ENCODE data around the gene GHRHR.

The GHRHR gene

GRCh38 chr7:30975256-30975899 lies 11.6 kb downstream of the GHRHR start:
- Histone ChIP-seq H3K27ac (replicated peaks) (no peak overlapping the region), H3K4me3 (replicated peaks; ENCODE audit: insufficient read depth, low read length) (no peak overlapping the region), H3K27me3 (ENCODE audit: insufficient read depth, poor library complexity, severe bottlenecking) (no peaks in the 10 kb centered on the region)
- DNase-seq (ENCODE audit: low read depth in 1 of 2, low spot score in 1 of 2) = no peak
- TF ChIP-seq CTCF (IDR thresholded peaks at IDR 0.05; ENCODE audit: insufficient read depth, low read length) = no peak
- no peak for TF ChIP-seq SPI1 (IDR thresholded peaks at IDR 0.05; ENCODE audit: borderline replicate concordance, low read depth)
- TF ChIP-seq GABPA (IDR thresholded peaks at IDR 0.05; ENCODE audit: low read depth) = no peak
- TF ChIP-seq, protein P1, sequence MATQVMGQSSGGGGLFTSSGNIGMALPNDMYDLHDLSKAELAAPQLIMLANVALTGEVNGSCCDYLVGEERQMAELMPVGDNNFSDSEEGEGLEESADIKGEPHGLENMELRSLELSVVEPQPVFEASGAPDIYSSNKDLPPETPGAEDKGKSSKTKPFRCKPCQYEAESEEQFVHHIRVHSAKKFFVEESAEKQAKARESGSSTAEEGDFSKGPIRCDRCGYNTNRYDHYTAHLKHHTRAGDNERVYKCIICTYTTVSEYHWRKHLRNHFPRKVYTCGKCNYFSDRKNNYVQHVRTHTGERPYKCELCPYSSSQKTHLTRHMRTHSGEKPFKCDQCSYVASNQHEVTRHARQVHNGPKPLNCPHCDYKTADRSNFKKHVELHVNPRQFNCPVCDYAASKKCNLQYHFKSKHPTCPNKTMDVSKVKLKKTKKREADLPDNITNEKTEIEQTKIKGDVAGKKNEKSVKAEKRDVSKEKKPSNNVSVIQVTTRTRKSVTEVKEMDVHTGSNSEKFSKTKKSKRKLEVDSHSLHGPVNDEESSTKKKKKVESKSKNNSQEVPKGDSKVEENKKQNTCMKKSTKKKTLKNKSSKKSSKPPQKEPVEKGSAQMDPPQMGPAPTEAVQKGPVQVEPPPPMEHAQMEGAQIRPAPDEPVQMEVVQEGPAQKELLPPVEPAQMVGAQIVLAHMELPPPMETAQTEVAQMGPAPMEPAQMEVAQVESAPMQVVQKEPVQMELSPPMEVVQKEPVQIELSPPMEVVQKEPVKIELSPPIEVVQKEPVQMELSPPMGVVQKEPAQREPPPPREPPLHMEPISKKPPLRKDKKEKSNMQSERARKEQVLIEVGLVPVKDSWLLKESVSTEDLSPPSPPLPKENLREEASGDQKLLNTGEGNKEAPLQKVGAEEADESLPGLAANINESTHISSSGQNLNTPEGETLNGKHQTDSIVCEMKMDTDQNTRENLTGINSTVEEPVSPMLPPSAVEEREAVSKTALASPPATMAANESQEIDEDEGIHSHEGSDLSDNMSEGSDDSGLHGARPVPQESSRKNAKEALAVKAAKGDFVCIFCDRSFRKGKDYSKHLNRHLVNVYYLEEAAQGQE (IDR thresholded peaks at IDR 0.05; ENCODE audit: insufficient replicate concordance, low read depth) = no peak
- no peak for TF ChIP-seq POLR2AphosphoS5 (IDR thresholded peaks at IDR 0.05; ENCODE audit: low read depth)

DNA sequence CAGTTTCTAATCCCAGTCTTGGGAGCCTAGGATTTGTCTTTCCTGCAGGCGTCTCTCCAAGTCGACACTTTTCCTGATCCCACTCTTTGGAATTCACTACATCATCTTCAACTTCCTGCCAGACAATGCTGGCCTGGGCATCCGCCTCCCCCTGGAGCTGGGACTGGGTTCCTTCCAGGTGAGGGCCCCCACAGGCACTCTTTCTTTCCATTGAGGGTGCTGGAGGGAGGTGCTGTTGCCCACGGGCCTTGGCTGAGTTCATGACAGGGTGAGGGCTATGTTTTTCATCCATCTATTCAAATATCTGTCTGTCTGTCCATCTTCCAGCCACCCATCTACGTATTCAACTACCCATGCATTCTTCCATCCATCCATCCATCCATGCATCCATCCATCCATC lies 12.6 kb downstream of the GHRHR start:
- no peak for DNase-seq (ENCODE audit: low read depth in 1 of 2, low spot score in 1 of 2)
- Histone ChIP-seq H3K4me3 (replicated peaks; ENCODE audit: insufficient read depth, low read length) (no peak overlapping the region), H3K27ac (replicated peaks) (no peak overlapping the region), H3K27me3 (ENCODE audit: insufficient read depth, poor library complexity, severe bottlenecking) (no peaks in the 10 kb centered on the region)
- TF ChIP-seq CTCF (IDR thresholded peaks at IDR 0.05; ENCODE audit: insufficient read depth, low read length) (no peak), POLR2AphosphoS5 (IDR thresholded peaks at IDR 0.05; ENCODE audit: low read depth) (no peak), GABPA (IDR thresholded peaks at IDR 0.05; ENCODE audit: low read depth) (no peak), SPI1 (IDR thresholded peaks at IDR 0.05; ENCODE audit: borderline replicate concordance, low read depth) (no peak)
- TF ChIP-seq, protein P1 (IDR thresholded peaks at IDR 0.05; ENCODE audit: insufficient replicate concordance, low read depth) = no peak

GRCh38 chr7:30977222-30977621 lies 13.5 kb downstream of the GHRHR start:
- H3K27me3 ChIP-seq (ENCODE audit: insufficient read depth, poor library complexity, severe bottlenecking) = no peaks in the 10 kb centered on the region
- no peak overlapping the region for H3K27ac ChIP-seq (replicated peaks)
- no peak for DNase-seq (ENCODE audit: low read depth in 1 of 2, low spot score in 1 of 2)
- H3K4me3 ChIP-seq (replicated peaks; ENCODE audit: insufficient read depth, low read length) = no peak overlapping the region
- TF ChIP-seq GABPA (IDR thresholded peaks at IDR 0.05; ENCODE audit: low read depth) = no peak
- TF ChIP-seq, protein P1 (IDR thresholded peaks at IDR 0.05; ENCODE audit: insufficient replicate concordance, low read depth) = no peak
- TF ChIP-seq POLR2AphosphoS5 (IDR thresholded peaks at IDR 0.05; ENCODE audit: low read depth) = no peak
- no peak for TF ChIP-seq CTCF (IDR thresholded peaks at IDR 0.05; ENCODE audit: insufficient read depth, low read length)
- no peak for TF ChIP-seq SPI1 (IDR thresholded peaks at IDR 0.05; ENCODE audit: borderline replicate concordance, low read depth)
